Activated naive CD4-positive, alpha-beta T cell treated with anti-CD3 and anti-CD28 coated beads, Interleukin-2, amount 10 ng/mL, durations not matched to agents 7 days and 5 days (primary cell): Measurements from ENCODE around the gene TPCN2.

Source experiments
- CTCF ChIA-PET: fragments of 350-600 bp; sonication (Branson Sonifier 250); formaldehyde crosslinking; loops from one replicate; lab custom pipeline; 2021; ENCODE audit warnings: antibody characterized with exemption; lab: Charles Lee
- DNase-seq: peaks from one replicate; pipeline ENCODE4 v3.0.0-alpha.2; 2020
- H3K27ac Mint-ChIP-seq: one replicate; pipeline ENCODE4 v1.8.0; 2021; ENCODE audit warnings: mild to moderate bottlenecking, moderate library complexity, mixed read lengths
- H3K27me3 Mint-ChIP-seq: one replicate; pipeline ENCODE4 v1.8.0; 2021; ENCODE audit warnings: mild to moderate bottlenecking, mixed read lengths
- H3K36me3 Mint-ChIP-seq: one replicate; pipeline ENCODE4 v1.8.0; 2021; ENCODE audit warnings: mixed read lengths
- H3K4me1 Mint-ChIP-seq: one replicate; pipeline ENCODE4 v1.8.0; 2021; ENCODE audit warnings: mixed read lengths
- H3K4me3 Mint-ChIP-seq: one replicate; pipeline ENCODE4 v1.8.0; 2021; ENCODE audit warnings: mild to moderate bottlenecking, moderate library complexity, mixed read lengths
- H3K9me3 Mint-ChIP-seq: one replicate; pipeline ENCODE4 v1.8.0; 2021; ENCODE audit warnings: mixed read lengths

Gene TPCN2

DNA sequence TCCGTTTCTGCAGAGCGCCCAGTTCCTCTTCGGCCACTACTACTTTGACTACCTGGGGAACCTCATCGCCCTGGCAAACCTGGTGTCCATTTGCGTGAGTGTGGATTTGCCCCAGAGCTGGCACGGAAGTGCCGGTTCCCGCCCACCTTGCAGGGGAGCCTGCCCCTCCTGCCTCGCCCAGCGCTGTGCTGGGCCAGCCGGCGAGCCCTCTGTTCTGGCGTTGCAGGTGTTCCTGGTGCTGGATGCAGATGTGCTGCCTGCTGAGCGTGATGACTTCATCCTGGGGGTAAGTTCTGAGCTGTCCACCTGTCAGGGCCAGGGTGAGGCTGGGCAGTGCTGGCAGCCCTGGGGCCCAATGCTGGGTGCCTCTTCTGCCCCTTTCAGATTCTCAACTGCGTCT is 29.8 kb downstream of the TPCN2 start:
- CTCF ChIA-PET = no interaction called here
- H3K36me3 Mint-ChIP-seq = peaks cover 18% of the 10 kb centered on the region
- no peaks in the 10 kb centered on the region for H3K9me3 Mint-ChIP-seq
- peaks cover 29% of the 10 kb centered on the region for H3K4me1 Mint-ChIP-seq
- H3K27me3 Mint-ChIP-seq = no peaks in the 10 kb centered on the region
- no peak overlapping the region for H3K27ac Mint-ChIP-seq
- H3K4me3 Mint-ChIP-seq = no peak overlapping the region
- DNase-seq = no peak

DNA sequence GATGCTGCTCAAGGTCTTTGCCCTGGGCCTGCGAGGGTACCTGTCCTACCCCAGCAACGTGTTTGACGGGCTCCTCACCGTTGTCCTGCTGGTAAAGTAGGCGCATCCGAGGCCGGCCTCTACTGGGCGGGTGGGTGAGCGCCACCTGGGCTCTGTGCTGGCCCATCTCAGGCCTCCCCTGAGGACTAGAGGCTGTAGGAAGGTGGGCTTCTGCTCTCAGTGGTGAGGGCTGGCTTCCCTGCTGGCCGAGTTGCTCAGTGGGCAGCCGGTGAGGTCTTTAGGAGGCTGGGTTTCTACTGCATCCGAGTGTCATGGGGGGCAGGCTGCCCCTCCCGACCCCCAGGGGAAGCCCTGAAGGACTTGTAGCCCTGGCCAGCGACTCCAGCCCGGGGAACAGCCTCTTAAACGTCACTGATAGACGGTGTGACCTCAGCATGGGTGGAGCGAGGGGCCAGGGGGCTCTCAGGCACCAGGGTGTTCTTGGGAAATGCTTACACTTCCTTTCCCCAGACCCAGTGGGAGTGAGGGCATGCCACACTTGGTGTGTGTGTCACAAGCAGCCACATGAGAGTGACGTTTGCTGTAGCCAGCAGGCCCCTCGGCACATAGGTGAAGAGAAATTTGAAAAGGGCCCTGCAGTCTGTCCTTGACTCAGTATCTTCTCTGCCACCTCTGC is 30.3 kb downstream of the TPCN2 start:
- peaks cover 18% of the 10 kb centered on the region for H3K36me3 Mint-ChIP-seq
- H3K4me3 Mint-ChIP-seq = no peak overlapping the region
- no peak overlapping the region for H3K27ac Mint-ChIP-seq
- no peak for DNase-seq
- no peaks in the 10 kb centered on the region for H3K27me3 Mint-ChIP-seq
- H3K4me1 Mint-ChIP-seq = peaks cover 29% of the 10 kb centered on the region
- H3K9me3 Mint-ChIP-seq = no peaks in the 10 kb centered on the region
- CTCF ChIA-PET = no interaction called here

DNA sequence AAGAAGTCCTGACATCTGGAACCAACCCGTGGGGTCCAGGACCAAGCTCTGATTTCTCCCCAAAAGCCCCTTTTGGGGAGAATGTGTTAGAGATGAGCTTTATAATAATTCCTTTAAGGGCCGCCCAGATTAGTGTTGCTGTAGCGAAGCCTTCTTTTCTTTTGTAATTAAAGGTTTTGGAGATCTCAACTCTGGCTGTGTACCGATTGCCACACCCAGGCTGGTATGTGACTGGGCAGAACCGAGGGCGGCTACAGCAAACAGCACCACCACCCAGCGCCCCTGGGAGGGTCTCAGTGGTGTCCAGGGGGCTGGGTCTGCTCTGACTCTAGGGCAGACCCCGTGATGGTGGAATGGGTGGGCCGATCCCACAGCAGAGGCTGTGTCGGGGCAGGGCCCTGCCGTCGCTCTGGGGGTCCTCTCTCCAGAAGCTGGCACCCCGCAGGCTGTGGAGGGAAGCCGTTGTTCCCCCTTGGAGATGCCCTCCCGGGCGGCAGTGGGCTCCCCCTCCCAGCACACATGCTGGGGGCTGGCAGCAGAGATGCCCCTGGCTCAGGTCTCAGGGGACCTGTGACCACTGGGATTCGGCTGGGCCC is 31.0 kb downstream of the TPCN2 start:
- Mint-ChIP-seq H3K9me3 (no peaks in the 10 kb centered on the region), H3K4me3 (no peak overlapping the region), H3K36me3 (peaks cover 18% of the 10 kb centered on the region), H3K27ac (peak overlapping the region; percentile 24), H3K4me1 (peaks cover 29% of the 10 kb centered on the region), H3K27me3 (no peaks in the 10 kb centered on the region)
- DNase-seq = no peak
- CTCF ChIA-PET = no interaction called here

DNA sequence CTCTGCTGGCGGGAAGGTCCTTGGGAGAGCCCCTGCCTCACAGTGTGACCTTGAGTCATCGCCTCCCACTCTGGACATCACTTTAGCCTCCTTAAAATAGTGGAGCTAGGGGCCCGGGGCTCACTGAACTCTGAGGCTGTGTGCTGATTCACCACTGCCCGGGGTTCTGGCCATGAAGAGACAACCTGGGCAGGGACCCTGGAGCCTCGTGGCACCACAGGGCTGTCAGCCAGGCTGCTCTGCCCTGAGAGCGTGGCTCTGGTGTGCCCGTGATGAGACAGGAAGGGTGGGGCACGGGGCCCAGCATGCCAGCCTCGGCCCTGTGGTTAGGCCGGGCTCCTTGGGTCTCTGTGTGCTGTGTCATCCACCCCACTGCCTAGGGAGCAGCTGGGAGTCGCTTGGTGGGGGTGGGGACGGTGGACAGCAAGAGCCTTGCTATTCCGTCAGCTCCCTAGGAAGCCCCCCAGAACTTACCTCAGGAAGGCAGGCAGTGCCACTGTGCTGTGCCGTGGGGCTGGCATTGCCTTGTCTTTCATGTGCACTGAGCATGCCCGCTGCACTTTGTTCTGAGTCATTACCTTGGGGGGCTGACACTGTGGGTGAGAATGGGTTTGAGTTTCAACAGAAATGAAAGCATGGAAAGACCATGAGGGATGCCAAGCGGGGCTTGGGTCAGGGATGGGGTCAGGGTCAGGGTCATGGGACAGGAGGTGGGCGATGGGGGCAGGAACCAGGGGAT is 31.7 kb downstream of the TPCN2 start:
- H3K27me3 Mint-ChIP-seq = no peaks in the 10 kb centered on the region
- peak overlapping the region; percentile 86 for H3K27ac Mint-ChIP-seq
- CTCF ChIA-PET = no interaction called here
- peaks cover 29% of the 10 kb centered on the region for H3K4me1 Mint-ChIP-seq
- H3K36me3 Mint-ChIP-seq = peaks cover 18% of the 10 kb centered on the region
- H3K9me3 Mint-ChIP-seq = no peaks in the 10 kb centered on the region
- peak; percentile 48 for DNase-seq
- no peak overlapping the region for H3K4me3 Mint-ChIP-seq

DNA sequence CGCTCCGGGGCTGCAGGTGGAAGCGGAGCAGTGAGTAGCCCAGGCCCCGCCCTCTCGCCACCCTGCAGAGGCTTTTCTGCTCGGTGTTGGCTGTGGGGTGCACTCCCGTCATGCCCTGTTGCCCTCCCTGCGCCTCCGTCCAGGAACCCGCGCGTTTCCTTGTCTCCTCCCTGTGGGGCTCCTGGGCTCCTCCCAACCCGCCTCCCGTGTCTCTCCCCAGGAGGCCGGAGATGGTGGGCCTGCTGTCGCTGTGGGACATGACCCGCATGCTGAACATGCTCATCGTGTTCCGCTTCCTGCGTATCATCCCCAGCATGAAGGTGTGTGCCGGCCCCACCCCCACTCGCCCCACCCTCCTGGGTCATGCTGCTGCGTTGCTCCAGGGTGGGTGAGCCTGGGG is 32.4 kb downstream of the TPCN2 start:
- Mint-ChIP-seq H3K27me3 (no peaks in the 10 kb centered on the region), H3K36me3 (peaks cover 18% of the 10 kb centered on the region), H3K27ac (no peak overlapping the region), H3K4me1 (peaks cover 24% of the 10 kb centered on the region), H3K4me3 (no peak overlapping the region), H3K9me3 (no peaks in the 10 kb centered on the region)
- DNase-seq = no peak
- CTCF ChIA-PET = interaction anchor here (1.1 kb wide), 1 partner anchor 283 kb away, joined by 3 read pairs; no protein-coding TSS in a partner anchor

DNA sequence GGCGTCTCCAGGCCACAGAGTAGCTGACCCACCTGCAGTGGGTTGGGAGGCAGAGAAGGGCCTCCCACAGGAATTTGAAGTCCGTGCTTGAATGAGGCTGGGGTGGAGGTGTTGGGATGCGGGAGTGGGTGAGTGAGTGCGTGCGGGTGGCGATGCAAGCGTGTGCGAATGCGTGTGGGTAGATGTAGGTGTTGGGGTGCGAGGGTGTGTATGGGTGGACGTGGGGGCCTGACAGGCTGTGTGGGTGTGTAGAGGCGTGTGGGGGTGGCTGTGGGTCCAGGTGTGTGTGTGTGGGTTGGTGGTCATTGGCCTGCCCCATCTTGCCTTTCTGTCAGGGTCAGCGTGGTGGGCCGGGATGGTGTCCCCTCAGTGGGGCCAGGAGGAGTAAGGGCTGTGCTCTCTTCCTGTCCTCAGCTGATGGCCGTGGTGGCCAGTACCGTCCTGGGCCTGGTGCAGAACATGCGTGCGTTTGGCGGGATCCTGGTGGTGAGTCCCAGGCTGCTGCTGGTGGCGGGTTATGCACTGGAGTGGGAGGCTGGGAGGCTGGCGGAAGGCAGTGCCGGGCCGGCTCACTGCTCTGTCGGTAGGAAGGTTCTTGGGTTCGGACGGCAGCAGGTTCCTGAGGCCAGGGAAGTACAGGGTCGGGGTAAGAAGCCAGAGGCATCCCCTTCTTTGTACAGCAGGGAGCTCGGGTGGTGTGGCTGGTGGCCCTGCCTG is 35.0 kb downstream of the TPCN2 start:
- no peaks in the 10 kb centered on the region for H3K9me3 Mint-ChIP-seq
- no peak overlapping the region for H3K4me3 Mint-ChIP-seq
- peaks cover 24% of the 10 kb centered on the region for H3K4me1 Mint-ChIP-seq
- no peaks in the 10 kb centered on the region for H3K27me3 Mint-ChIP-seq
- peaks cover 16% of the 10 kb centered on the region for H3K36me3 Mint-ChIP-seq
- CTCF ChIA-PET = no interaction called here
- H3K27ac Mint-ChIP-seq = no peak overlapping the region
- DNase-seq = no peak

DNA sequence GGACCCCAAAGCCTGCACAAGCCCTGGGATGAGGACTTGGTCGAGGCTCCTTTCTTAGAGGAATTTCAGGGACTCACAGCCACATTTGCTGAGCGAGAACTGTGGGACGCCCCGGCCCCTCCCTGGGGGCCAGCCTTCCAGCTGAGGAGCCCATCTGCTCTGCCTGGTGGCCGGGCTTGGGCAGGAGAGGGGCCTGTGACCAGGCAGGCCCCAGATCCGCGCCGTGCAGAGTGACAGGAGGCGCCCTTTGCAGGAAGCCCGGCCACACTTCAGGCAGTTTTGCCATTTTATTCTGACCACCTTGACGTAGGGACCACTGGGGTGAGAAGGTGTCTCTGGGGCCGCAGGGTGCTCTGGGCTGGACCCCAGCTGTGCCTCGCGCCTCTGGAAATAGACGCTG is 35.6 kb downstream of the TPCN2 start:
- no peak overlapping the region for H3K27ac Mint-ChIP-seq
- peaks cover 18% of the 10 kb centered on the region for H3K36me3 Mint-ChIP-seq
- CTCF ChIA-PET = no interaction called here
- H3K9me3 Mint-ChIP-seq = no peaks in the 10 kb centered on the region
- H3K4me3 Mint-ChIP-seq = no peak overlapping the region
- no peak for DNase-seq
- H3K4me1 Mint-ChIP-seq = peaks cover 24% of the 10 kb centered on the region
- H3K27me3 Mint-ChIP-seq = no peaks in the 10 kb centered on the region

DNA sequence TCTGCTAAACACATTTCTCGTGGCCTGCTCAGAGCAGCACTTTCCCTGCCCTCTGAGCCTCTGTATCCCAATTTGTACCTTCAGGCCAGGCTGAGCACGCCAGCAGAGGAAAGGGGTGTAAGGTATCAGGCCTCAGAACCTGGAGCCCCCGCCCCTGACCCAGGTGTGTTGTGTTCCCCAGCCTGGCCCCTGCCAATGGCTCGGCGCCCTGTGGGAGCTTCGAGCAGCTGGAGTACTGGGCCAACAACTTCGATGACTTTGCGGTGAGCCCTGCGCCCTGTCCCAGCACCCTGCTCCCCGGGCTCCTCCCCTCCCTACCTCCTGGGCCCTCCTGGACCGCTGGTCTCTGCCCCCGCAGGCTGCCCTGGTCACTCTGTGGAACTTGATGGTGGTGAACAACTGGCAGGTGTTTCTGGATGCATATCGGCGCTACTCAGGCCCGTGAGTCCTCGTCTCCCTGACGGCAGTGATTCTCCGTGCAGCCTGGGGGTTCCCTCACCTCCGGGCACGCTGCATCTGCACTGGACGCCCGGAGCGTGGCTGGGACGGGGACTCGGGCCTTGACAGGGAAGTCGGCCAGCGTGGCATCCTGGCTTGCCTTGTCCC is 36.9 kb downstream of the TPCN2 start:
- peaks cover 25% of the 10 kb centered on the region for H3K36me3 Mint-ChIP-seq
- no peak for DNase-seq
- no peaks in the 10 kb centered on the region for H3K9me3 Mint-ChIP-seq
- no peak overlapping the region for H3K4me3 Mint-ChIP-seq
- no peaks in the 10 kb centered on the region for H3K27me3 Mint-ChIP-seq
- H3K4me1 Mint-ChIP-seq = peaks cover 13% of the 10 kb centered on the region
- CTCF ChIA-PET = no interaction called here
- no peak overlapping the region for H3K27ac Mint-ChIP-seq

DNA sequence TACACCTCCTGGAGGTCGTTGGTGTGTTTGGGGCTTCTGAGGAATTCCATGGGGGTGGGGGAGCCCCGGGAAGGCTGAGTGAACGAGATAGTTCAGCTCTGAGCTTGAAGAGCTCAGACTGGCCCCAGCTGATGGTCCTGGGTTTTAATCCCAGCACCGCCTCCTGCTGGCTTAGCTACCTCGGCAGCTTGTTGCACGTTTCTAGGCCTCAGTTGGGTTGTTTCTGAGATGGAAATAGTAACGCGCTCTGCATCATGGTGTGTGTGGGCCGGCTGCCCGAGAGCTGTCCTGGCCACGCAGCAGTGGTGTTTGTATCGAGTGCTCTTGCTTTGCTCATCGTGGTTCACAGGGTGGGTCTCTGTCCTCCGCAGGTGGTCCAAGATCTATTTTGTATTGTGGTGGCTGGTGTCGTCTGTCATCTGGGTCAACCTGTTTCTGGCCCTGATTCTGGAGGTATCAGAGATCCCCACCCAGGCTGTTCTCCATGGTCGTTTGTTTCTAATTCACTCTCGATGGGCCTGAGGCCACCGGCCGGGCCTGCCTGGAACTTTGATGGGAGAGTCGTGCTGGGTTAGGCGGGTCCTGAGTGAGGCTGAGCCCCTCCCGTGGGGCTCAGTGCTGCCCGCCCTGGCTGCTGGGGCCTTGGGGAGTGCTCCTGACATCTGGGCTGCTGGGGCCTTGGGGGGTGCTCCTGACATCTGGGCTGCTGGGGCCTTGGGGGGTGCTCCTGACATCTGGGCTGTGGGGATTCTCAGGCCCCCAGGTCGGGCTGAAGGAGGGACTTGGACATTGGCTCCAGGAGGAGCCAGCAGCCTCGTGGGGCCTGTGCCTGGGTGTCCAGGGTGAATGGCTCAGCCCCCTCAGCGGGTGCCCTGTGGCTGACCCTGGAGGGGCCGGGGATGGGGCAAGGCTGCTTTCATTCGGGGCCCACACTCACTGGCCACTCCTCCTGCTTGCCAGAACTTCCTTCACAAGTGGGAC is 37.7 kb downstream of the TPCN2 start:
- DNase-seq = no peak
- H3K4me3 Mint-ChIP-seq = no peak overlapping the region
- H3K27ac Mint-ChIP-seq = no peak overlapping the region
- no peaks in the 10 kb centered on the region for H3K9me3 Mint-ChIP-seq
- H3K27me3 Mint-ChIP-seq = no peaks in the 10 kb centered on the region
- peaks cover 6% of the 10 kb centered on the region for H3K4me1 Mint-ChIP-seq
- H3K36me3 Mint-ChIP-seq = peaks cover 23% of the 10 kb centered on the region
- CTCF ChIA-PET = interaction anchor here (1.3 kb wide), 1 partner anchor 42 kb away, joined by 5 read pairs; no protein-coding TSS in a partner anchor

DNA sequence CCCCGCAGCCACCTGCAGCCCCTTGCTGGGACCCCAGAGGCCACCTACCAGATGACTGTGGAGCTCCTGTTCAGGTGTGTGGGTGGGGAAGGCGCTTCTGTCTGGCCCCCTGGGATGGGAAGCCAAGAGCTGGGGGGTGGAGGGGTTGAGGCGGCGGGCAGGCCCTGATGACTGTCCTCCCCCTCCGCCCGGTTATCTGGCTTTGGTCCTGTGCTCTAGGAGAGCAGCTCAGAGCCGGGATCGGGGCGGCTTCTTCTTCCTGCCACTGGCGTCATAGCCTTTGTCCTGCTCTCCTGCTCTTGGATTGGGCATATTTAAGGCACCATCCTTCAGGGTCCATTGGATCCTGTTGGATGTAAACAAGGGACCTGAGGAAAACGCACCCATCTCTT is 38.4 kb downstream of the TPCN2 start:
- Mint-ChIP-seq H3K4me3 (no peak overlapping the region), H3K9me3 (no peaks in the 10 kb centered on the region), H3K36me3 (peaks cover 19% of the 10 kb centered on the region), H3K27me3 (no peaks in the 10 kb centered on the region), H3K27ac (no peak overlapping the region), H3K4me1 (peaks cover 1% of the 10 kb centered on the region)
- CTCF ChIA-PET = interaction anchor here (1.2 to 1.3 kb wide), 2 partner anchors 12 to 43 kb away, joined by 4 to 5 read pairs; no protein-coding TSS in a partner anchor
- DNase-seq = no peak

DNA sequence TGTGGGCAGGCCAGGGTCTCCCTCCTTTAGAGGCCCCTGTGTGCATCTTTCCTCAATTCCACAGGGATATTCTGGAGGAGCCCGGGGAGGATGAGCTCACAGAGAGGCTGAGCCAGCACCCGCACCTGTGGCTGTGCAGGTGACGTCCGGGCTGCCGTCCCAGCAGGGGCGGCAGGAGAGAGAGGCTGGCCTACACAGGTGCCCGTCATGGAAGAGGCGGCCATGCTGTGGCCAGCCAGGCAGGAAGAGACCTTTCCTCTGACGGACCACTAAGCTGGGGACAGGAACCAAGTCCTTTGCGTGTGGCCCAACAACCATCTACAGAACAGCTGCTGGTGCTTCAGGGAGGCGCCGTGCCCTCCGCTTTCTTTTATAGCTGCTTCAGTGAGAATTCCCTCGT is 39.1 kb downstream of the TPCN2 start:
- Mint-ChIP-seq H3K36me3 (peaks cover 17% of the 10 kb centered on the region), H3K27ac (no peak overlapping the region), H3K27me3 (no peaks in the 10 kb centered on the region), H3K4me1 (no peaks in the 10 kb centered on the region), H3K4me3 (no peak overlapping the region), H3K9me3 (no peaks in the 10 kb centered on the region)
- DNase-seq = no peak
- CTCF ChIA-PET = interaction anchor here (1.0 to 1.3 kb wide), 3 partner anchors 12 to 133 kb away, joined by 4 to 5 read pairs (median 4); no protein-coding TSS in a partner anchor

DNA sequence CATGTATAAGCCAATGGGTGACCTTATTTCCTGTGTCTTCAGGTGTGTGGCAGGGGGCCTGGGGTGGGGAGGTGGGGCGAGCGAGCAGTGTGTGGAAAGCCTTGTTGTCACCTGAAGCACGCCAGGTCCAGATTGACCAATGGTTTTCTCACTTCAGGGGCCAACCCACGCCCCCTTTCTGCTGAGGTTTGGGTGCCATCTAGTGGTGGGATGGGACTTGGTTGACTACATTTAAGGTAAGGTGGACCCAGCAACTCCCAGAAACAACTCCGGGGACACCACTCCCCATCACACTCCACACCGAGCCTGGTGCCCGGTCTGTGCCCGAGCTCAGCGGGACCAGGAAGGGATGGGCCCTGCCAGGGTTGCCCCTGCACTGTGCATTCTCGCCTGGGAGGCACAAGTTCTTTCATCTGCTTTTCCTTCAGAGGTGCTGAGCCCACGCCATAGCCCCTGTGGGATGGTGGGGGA is 40.0 kb downstream of the TPCN2 start:
- Mint-ChIP-seq H3K4me1 (no peaks in the 10 kb centered on the region), H3K4me3 (no peak overlapping the region), H3K27ac (no peak overlapping the region), H3K36me3 (peaks cover 17% of the 10 kb centered on the region), H3K27me3 (no peaks in the 10 kb centered on the region), H3K9me3 (no peaks in the 10 kb centered on the region)
- CTCF ChIA-PET = interaction anchor here (0.9 to 1.4 kb wide), 4 partner anchors 122 to 204 kb away, joined by 3 to 4 read pairs (median 3); no protein-coding TSS in a partner anchor
- peak; percentile 74 for DNase-seq

DNA sequence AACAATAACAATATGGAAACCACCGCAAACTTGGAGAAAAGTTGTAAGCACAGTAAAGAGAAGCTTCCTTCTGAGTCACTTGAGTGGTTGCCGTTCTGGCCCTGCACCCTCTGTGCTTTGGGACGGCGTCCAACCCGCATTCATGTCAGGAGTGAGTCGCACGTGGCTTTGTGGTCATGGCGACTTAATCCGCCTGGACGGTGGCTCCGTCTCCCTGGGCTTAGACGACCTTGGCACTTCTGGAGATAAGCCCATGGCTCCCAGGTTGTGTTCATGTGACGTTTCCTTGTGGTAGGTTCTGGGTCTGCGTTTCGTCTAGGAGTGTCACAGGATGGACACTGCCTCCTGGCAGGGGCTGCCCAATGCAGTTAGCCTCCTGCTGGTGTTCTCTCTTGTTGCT is 40.5 kb downstream of the TPCN2 start:
- CTCF ChIA-PET = interaction anchor here (0.9 to 1.4 kb wide), 4 partner anchors 122 to 505 kb away, joined by 3 to 4 read pairs (median 3); no protein-coding TSS in a partner anchor
- Mint-ChIP-seq H3K36me3 (peaks cover 17% of the 10 kb centered on the region), H3K9me3 (no peaks in the 10 kb centered on the region), H3K4me3 (no peak overlapping the region), H3K27ac (no peak overlapping the region), H3K27me3 (no peaks in the 10 kb centered on the region), H3K4me1 (no peaks in the 10 kb centered on the region)
- no peak for DNase-seq
